ENCODE results near the gene MERTK.

DNA sequence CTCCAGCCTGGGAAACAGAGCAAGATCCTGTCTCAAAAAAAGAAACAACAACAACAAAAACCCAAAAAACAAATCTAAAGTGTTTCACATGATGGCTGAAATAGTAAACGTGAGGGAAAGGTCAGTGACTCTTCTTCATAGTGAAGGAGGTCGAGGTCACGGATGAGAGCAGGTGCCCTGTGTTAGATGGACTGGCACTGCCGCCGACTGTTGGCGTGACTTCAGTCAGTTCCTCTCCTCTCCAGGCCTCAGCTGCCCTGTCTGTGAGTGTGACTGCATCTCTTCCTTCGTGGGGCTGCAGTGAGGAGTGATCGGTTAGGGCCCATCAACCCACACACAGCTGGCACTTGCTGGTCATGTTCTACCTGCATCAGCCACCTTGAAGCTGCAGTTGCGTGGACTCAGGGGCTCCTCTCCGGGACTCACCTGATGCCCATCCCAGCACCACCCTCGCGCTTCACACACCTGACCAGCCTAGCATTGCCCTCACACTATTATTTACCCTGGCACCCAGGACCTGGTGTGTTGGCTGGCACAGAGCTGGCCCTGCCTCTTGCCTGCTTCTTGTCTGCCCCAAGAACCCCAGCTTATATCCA, 126.6 kb downstream of the MERTK start:
- TF ChIP-seq, protein P1, sequence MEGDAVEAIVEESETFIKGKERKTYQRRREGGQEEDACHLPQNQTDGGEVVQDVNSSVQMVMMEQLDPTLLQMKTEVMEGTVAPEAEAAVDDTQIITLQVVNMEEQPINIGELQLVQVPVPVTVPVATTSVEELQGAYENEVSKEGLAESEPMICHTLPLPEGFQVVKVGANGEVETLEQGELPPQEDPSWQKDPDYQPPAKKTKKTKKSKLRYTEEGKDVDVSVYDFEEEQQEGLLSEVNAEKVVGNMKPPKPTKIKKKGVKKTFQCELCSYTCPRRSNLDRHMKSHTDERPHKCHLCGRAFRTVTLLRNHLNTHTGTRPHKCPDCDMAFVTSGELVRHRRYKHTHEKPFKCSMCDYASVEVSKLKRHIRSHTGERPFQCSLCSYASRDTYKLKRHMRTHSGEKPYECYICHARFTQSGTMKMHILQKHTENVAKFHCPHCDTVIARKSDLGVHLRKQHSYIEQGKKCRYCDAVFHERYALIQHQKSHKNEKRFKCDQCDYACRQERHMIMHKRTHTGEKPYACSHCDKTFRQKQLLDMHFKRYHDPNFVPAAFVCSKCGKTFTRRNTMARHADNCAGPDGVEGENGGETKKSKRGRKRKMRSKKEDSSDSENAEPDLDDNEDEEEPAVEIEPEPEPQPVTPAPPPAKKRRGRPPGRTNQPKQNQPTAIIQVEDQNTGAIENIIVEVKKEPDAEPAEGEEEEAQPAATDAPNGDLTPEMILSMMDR (IDR thresholded peaks at IDR 0.05): no peak
- TF ChIP-seq POLR2A (IDR thresholded peaks at IDR 0.05) (no peak), EP300 (IDR thresholded peaks at IDR 0.05; ENCODE audit: low read depth) (no peak), POLR2AphosphoS5 (IDR thresholded peaks at IDR 0.05) (no peak)
